HG03045 (cell line): ENCODE results near the gene CLIC6.

Experiments
- ATAC-seq: cut with Tn5 transposase; IDR thresholded peaks from one replicate; pipeline ENCODE4 v1.9.1; 2021; ENCODE audit warnings: mild to moderate bottlenecking, moderate library complexity; ENCODE audit not compliant: unreplicated experiment

The CLIC6 gene

GRCh38 chr21:34724131-34724856, 55.5 kb downstream of the CLIC6 start:
- no peak for ATAC-seq

GRCh38 chr21:34724857-34725195, 56.0 kb downstream of the CLIC6 start:
- ATAC-seq, result no peak

- no peak for ATAC-seq
These were observed 58.0 kb downstream of the CLIC6 start for GRCh38 chr21:34726627-34727337.

- ATAC-seq, result no peak
These were observed 59.7 kb downstream of the CLIC6 start for GRCh38 chr21:34728479-34728878.

DNA sequence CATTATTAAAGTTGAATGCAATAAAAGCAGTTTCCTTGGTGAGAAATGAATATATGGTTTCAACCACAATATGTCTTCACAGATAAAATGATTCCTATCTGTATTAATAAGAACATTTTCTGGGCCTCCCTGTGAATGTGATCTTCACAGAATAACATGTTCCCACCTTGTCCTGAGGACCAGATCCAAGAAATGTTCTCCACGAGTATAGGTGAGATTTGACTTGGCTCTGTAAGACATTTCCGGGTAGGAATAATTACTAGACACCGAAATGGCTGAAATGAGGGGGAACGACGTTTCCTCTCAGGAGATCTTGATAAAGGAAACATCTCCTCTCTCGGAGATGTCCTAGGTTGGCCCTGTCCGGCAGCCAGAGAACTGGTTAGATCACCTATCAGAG, 61.4 kb downstream of the CLIC6 start:
- ATAC-seq, result no peak

DNA sequence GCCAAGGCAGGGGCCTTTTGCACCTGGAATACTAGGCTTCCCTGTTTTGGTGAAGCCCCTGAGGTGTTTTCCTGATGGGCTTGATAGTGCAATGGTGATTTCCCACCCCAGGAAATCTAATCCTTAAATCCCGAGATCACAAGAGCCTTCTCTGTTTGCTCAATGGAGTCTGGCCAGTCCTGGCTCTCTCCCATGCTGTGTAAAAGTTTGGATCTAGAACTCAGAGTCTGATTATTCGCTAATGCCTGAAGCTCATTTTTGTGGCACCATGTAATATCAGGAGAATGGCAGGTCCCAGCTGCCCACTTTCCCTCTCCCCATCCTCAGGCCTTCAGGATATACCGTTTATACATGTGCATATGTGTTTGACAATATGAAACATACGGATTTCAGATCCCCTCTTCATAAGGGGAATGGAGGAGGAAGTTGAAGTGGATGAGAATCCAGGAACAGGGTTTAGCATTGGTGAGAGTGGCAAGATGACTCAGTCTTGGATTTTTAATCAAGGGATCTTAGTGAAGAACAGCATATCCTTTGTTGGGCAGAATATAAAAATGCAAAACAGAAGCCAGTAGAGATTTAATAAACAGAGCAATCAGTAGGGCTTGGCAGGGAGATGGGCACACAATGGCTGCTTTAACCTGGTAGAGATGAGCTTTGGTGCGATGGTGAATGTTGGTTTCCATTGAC, 62.1 kb downstream of the CLIC6 start:
- ATAC-seq, result no peak

GRCh38 chr21:34732388-34732821, 63.6 kb downstream of the CLIC6 start:
- ATAC-seq, result no peak

DNA sequence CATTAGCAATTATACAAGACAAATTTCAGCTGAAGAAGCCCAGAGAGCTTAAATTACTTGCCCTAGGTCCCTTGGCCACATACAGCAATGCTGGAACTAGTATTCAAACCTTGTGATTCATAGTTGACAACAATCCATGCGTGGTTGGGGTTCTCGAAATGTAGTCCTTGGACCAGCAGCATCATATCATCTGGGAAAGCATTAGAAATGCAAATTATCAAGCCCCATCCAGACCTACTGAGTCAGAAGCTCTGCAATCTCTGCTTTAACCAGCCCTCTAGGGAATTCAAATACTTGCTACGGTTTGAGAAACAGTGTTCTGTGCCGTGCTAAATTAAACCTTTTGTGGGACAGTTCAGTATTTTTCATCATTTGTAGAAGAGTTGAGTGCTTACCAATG, 65.1 kb downstream of the CLIC6 start:
- no peak for ATAC-seq

GRCh38 chr21:34734696-34735095, 65.9 kb downstream of the CLIC6 start:
- no peak for ATAC-seq

- ATAC-seq, result no peak
These were observed 67.5 kb downstream of the CLIC6 start for GRCh38 chr21:34736116-34736874.

DNA sequence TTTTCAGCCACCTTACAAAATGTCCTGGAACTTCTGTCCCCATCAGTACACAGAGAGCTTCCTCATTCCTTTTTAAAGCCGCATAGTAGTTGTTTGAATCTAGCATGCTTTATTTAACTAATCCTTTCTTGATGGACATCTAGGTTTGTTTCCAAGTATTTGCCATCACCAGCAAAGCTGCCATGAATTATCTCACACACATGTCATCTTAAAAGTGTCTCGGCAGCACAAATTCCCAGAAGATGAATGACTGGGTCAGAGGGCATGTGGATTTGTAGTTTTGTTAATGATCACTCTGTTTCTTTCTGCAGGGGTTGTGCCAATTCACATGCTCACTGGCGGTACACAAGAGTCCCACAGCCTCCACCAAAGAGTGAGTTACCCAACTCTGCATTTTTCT, 68.3 kb downstream of the CLIC6 start:
- ATAC-seq, result no peak

DNA sequence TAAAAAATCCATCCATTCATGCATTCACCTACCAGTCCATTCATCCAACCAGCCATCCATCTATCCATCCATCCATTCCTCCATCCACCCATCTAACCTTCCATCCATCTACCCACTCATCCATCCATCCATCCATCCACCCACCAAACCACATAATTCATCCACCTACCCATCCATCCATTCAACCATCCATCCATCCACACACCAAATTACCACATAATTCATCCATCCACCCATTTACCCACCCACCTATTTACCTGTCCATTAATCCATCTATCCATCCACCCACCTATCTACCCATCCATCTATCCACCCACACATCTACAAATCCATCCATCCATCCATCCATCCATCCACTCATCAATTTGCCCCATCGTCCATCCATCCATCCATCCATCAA, 71.4 kb downstream of the CLIC6 start:
- ATAC-seq, result no peak

- ATAC-seq, result no peak
These were observed 74.5 kb downstream of the CLIC6 start for GRCh38 chr21:34743285-34743684.

DNA sequence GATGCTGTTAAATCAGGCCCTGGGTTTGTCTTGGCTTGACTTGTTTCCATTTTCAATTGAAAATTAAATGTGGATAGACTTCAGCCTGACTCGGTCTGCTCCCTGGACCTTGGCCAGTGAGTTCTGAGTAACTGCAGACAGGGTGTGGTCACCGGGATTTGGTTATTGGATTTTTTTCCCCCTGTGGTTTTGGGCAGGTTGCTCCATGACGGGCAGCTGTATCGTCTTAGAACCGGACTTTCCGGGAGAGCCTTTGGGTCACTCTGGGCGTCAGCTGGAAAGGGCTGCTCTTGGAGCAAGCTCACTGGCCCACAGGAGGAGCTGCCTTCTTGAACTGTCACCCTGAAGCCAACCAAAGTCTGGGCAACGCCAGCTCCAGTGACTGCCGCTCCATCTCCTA, 75.0 kb downstream of the CLIC6 start:
- ATAC-seq, result no peak

GRCh38 chr21:34744801-34745200, 76.0 kb downstream of the CLIC6 start:
- ATAC-seq, result no peak

- ATAC-seq, result peak; percentile 79
These were observed 76.9 kb downstream of the CLIC6 start for GRCh38 chr21:34745557-34746255.

- ATAC-seq, result no peak
These were observed 80.1 kb downstream of the CLIC6 start for GRCh38 chr21:34748862-34749261.

DNA sequence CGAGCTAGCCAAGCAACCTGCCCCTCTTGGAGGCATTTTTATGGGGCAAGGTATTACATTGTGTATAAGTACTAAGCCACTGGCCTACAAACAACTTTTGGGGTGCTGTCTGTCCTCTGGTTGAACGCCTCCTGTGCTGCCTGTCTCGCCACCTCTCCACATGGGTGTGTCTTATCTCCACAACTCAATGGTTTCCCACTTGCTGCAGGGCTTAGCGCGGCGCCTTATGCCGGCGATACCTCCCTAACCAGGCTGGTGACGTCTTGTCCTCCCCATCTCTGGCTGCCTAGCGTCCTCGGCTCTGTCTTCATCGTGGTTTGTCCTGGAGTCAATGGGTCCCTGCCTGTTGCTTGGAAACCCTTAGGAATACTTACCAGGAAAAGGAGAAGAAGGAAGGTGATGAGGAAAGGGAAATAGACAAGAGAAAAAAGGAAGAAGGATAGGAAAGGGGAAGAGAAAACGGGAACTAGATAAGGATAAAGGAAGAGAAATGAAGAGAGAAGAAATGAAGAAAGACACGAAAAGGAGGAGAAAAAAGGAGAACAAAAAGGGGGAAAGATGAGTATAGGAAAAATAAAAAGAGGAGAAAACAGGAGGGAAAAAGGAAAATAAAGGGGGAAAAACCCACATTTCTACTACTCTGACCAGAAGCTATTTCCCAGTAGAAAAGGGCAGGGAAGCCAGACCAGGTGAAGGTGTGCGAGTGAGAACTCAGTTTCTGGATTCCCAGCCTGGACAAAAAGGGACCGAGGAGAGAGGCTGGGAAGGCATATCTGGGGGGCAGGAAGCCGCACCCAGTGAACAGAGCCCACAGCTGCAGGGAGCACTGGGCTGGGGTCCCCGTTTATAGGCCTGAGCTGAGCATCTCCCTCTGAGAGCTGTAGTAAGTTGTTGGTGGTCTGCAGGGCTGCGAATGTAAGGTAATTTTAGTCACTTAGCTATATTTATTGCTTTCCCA, 86.2 kb downstream of the CLIC6 start:
- ATAC-seq, result no peak

GRCh38 chr21:34761758-34762330, 93.0 kb downstream of the CLIC6 start:
- ATAC-seq, result no peak
